Stimulated activated CD8-positive, alpha-beta memory T cell treated with anti-CD3 and anti-CD28 coated beads, Interleukin-2, amount 100 ng/mL, for 1 hour (primary cell): ENCODE measurements around the gene PARD3B.

Source experiments
- DNase-seq, 2 donors: peaks; one replicate each; pipeline ENCODE4 v3.0.0-alpha.2; 2020; ENCODE audit warnings: low read depth in 2 of 2

The PARD3B gene

GRCh38 chr2:204583773-204584172 lies 38.5 kb downstream of the PARD3B start:
- no peak for DNase-seq

DNA sequence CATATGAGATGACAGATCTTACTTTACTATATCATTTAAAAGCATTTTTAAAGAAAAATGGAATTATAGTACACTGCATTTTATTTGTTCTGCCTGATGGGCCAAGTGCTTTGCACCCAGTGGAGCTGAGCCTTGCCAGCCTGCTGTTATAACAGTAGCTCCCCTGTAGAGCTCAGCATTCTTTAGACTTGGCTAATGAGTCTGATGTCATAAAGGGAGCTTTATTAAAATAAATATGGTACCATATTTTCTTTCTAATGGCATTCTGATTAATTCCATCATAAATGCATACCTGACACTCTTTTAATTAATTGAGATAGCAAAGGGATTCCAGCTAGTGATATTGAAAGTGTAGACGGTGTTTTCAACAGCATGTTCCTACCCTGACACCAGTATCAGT lies 40.7 kb downstream of the PARD3B start:
- no peak for DNase-seq

DNA sequence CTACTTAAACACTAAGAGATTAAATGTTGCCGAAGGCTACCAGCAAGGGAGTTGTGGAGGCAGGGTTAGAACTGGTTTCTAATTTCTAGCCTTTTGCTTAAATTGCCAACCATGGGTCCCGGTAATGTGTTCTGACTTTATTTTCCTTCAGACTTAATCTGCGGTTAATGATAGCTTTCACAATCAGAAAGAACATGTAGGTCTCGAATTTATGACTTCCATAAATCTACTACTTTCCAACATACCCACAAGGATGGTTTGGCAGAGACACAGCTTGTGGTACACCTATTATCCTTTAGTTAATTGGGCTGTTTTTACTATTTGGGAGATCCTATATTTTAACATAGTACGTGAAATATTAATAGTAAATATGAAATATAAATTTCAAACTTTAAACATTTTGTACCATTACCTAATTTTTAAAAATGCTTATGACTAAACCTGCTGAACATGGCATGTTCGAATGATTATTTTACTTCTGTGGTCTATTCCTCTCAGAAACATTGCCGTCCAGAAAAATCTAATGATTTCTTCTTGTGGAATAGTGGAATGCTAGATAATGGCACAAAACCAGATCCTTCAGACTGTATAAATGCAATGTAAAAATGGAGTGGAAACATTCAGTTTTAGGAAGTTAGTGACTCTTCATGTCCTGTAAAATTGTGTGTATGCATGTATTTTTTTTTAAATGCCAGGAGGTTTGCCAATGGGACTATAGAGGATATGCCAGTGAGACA lies 41.3 kb downstream of the PARD3B start:
- no peak for DNase-seq

DNA sequence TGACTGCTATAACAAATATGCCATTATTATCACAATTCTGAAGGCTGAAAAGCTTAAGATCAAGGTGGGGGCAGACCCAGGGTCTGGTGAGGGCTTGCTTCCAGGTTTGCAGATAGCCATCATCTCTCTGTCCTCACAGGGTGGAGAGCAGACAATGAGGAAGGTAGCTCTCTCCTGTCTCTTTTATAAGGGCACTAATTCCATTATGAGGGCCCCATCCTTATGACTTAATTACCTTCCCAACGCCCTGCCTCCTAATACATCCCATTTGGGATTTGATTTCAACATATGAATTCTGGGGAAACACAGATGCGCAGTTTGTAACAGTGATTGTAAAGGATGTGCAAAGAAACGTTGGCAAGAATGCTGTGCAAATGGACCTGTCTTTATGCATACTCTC lies 44.8 kb downstream of the PARD3B start:
- no peak for DNase-seq

GRCh38 chr2:204591225-204591624 lies 46.0 kb downstream of the PARD3B start:
- DNase-seq, result no peak

DNA sequence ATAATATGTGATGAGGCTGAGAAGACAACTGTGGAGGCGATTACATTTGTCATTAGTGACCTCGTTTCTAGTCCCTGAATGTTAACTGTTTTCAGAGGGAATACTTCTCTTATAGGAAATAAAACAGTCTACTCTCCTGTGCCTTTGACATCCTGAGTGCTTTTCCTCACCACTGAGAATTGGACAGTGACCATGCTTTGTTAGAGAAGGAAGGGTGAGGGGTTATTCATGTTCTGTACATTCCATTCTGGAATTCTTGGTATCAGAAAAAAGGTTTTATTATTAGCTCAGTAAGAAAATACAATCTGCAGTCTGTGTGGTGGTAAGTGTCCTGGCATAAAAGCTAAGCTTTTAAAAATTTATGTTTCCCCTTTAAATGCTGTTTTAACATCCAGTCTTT lies 58.8 kb downstream of the PARD3B start:
- no peak for DNase-seq

- no peak for DNase-seq
Observed at GRCh38 chr2:204608237-204608939, 63.1 kb downstream of the PARD3B start.

DNA sequence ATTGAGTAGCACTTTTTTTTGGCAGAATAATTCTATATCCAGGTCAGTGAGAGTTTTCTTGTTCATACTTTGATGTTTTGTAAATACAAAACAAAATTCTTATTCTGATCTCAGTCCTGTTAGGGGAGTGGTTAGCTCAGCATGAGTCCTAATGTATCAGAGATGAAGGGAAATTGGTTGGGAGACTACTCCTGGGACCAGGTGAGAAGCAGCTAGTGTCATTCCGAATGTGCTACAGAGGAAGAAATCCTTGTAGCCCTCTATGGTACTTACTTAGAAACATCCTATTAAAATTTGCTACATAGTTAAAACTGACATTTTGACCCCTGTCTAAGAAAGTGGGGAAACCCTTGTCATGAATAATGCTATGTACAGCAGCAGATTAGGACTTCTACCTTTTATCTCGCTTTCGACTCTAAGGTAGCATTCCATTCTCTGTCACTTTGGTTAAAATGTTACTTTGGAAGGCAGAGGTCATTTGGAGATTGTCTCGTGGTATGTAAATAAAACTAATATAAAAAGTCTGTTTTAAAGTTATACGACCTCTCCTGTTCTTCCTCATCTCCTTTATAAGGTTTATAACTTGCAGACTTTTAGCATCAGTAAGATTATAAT lies 65.8 kb downstream of the PARD3B start:
- no peak for DNase-seq

- no peak for DNase-seq
Observed at GRCh38 chr2:204611764-204612163, 66.5 kb downstream of the PARD3B start.

DNA sequence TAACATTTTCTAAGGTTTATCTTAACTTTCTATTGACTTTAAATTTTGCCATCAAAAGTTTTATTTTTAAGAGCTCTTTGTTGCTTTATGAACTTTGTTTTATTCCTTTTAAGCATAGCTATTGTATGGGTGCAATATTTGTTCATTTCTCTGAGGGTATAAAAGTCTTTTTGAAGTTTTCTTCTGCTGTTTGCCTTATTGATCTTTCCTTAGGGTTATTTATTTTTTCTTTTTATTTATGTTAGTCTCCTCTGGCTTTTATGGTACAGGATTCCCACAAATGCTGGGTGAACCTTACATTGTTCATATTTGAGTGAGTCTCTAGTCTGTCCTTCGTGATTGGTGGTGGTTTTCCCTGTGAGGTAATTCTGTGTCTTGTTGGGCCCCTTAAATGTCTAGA lies 68.4 kb downstream of the PARD3B start:
- DNase-seq, result no peak

DNA sequence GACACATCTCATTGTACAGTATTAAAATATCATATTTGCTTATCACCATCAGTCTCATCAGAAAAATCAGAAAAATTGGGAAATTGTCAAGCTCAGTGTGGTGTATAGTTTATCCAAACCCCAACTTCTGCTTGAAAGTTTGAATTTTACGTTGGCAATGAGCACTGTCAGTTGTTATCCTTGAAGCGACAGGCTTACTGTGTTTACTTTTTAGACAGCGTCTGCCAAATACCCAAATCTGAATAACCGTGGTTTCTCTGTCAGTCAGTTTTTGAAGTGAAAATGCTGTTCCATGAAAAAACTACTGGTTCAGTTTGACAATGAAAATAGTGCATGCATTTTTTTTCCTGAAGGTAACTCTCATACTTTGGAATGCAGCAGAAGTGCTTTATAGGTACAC lies 70.2 kb downstream of the PARD3B start:
- DNase-seq, result no peak

GRCh38 chr2:204625135-204625534 lies 79.9 kb downstream of the PARD3B start:
- DNase-seq, result no peak

DNA sequence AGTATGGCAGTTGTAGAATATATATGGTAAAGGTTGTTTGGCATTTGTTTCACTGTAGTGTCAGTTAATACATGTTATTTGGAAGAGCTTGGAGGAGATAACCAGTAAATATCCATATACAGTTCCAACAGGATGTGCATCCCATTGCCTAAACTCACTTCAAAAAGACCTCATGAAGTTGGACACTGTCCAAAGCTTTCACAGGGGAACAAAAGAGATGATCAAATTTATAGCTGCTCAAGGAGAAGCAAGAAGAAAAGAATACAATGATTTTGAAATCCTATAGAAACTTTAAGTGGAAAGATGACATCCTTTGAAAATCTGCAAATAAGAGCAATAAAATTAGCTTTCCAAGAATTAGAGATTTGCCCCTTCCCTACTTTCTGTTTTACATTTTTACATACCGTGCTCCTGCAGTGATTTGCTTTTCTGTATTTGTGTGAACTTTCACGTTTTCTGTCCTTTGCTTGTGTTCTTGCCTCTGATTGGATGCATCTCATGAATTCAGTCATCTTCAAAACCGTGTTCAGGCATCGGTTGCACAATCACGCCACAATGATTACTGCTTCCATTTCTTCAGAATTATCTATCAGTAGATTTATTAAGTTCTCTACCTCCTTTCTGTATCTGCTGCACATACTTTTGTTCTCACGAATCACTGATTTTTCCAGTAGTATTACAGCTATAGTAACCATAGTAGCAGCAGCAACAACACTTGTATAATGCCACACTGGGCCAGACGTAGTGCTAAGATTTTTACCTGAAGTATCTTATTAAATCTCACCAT lies 83.8 kb downstream of the PARD3B start:
- DNase-seq, result no peak

- DNase-seq, result no peak
Observed at GRCh38 chr2:204632410-204632809, 87.1 kb downstream of the PARD3B start.

DNA sequence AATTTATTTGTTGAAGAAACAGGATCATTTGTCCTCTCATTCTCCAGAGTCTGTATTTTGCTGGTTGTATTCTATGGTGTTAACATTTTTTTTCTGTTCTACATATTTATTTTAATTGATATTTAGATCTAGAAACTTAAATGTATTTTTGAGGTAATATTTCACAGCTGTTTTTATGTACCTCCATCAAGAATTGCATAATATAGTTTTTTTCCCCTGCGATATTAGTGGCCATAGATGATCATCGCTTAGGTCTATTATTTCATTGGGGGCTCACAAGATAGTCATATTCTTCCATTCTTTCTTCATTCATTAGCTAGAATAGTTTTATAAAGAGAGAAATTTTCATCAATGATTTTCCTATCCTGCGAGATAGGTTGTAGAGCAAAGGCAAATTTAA lies 89.3 kb downstream of the PARD3B start:
- DNase-seq, result no peak

DNA sequence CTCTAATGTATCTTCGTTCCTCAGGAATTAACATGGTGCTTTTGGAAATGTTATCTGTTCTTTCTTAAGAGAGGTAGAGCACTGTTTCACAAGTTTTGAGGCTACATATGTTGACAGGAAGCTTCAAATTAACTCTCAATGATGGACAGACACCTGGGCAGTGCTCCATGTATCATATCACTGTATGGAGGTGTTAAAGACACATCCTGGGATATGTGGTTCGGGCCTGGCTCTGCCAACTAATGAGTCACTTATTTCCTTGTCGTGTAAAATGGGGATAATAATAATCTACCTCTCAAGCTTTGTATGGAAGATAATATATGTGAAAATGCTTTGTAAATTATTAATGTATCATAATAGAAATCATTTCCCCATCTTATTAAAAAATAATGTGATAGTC lies 90.2 kb downstream of the PARD3B start:
- no peak for DNase-seq

DNA sequence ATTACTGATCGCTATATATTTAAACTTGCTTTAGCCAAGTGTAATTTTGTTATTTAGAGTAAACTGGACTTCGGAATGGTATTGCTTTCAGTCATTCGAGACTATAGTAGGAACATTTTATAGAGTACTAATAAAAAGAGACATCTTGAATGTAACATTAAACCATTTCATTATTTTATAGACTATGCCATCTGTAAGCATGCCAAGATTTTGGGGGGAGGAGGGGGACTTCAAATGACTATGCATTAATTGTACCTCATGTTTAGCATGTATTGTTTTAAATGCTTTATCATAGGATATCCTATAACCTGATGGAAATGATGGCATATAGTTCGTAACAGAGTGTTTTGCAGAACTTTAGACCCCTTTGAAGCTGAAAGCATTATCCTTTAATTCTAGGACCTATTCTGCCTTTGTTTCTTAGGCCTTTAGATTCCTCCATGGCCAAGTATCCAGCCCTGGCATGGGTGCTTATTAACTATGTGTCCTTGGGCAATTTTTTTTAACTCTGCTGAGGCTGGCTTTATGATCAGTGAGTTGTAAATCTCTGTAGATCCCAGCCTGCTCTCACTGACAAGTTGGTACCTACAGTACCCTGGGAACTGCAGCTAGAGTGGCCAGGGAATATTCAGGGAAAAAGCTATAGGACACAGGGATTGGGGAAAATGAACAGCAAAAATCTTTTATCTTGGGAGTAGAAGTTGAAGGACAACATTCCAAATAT lies 93.4 kb downstream of the PARD3B start:
- no peak for DNase-seq

DNA sequence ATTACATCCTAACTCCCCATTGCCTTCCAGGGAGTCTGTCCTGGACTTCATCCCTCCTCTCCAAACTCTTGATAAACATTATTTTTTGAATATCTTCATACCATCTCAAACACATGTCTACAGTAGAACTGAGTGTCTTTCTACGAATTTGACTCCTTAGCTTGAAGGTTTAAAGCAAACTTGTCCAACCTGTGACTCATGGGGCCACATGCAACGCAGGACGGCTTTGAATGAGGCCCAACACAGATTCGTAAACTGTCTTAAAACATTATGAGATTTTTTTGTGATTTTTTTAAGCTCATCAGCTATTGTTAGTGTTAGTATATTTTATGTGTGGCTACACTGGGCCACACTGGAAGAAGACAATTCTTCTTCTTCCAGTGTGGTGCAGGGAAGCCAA lies 98.1 kb downstream of the PARD3B start:
- DNase-seq, result no peak

DNA sequence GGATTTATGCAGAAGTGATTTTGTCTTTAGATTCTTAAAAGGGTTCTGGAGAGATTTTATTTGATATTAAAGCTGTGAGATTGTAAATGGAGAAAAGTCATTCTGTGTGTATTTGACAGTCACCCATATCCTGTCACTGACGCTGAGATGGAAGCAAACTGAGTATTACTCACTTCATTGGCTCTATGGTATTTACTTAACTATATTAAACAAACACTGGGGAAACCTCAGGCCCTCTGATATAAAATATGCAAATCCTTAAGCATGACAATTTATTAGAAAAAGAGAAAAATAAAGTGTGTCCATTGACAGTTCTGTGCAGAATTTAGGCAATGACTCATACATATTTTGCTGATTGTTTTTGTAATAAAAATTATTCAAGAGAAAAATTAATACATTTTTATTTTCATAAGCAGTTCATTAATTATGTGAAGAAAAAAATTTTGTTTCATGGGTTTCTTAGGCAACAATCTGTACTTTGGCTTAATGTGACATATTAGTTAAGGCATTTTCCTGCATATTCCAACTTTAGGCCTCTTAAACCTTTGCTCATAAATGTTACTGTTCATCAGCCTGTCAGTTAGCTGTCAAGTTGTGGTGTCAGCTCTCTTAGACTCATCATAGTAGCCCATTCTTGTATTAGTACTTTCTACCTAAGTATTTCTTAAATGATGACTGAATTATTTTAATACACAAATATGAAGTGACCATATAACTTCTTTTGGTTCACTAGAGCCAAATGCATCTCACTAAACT lies 99.9 kb downstream of the PARD3B start:
- no peak for DNase-seq

DNA sequence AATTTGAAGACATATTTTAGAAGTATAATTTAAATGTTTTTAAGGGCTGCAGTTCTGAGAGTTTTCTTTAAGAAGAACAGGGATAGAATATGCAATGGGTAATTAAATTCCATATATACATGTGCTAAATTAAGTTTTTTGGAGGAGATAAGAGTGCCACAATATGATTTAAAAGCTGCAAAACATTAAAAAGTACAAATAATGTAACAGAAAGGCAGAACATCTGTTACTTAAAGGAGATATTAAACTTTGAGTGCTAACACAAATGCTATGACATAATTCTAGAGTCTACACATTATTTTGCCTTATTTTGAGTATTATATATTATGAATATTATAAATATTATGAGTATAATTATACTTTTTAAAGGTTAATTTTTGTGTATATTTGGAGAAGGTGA lies 102.4 kb downstream of the PARD3B start:
- no peak for DNase-seq

DNA sequence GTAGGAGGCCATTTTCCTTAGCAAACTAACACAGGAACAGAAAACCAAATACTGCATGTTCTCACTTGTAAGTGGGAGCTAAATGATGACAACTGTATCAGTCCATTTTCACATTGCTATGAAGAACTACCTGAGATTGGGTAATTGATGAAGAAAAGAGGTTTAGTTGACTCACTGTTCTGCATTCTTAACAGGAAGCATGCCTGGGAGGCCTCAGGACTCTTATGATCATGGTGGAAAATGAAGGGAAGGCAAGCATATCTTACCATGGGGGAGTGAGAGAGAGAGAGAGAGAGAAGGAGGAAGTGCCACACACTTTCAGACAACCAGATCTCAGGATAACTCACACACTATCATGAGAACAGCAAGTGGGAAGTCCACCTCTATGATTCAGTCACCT lies 105.3 kb downstream of the PARD3B start:
- no peak for DNase-seq
